Suppressor macrophage (primary cell): Measurements from ENCODE around the gene COL15A1.

Source experiments
- DNase-seq, 4 experiments: peaks; one replicate each; pipeline ENCODE4 v3.0.0-alpha.2; 2020 to 2022

The COL15A1 gene

DNA sequence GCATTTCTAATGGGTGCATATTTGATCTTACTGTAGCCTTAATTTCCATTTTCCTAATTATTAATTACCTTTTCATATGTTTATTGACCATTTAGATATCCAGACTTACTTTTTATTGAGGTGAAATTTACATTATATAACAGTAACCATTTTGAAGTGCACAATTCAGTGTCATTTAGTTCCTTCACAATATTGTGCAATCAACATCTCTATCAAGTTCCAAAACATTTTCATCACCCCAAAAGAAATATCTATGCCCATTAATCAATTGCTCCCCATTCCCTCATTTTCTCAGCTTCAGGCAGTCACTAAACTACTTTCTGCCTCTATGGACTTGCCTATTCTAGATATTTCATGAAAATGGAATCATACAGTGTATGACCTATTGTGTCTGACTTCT lies 5.9 kb downstream of the COL15A1 start:
- DNase-seq = no peak

GRCh38 chr9:98950262-98950661 lies 6.6 kb downstream of the COL15A1 start:
- DNase-seq = no peak

DNA sequence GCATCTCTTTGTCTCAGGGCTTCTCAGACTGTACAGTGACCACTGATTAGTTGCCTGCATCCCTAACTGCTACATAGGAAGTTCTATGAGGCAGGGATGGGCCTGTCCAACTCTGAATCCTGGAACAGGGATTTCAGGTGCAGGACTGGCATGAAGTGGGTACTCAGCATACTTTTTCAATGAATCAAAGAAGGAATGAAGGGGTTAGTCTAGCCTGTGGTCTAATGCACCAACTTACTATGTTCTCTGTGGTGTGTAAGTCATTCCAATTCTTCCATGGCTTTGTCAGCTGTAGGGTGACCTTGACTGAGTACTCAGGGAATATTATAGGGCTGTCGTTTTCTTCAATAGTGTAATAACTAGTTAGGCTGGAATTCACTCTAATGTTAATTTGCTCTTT lies 8.3 kb downstream of the COL15A1 start:
- DNase-seq = no peak

DNA sequence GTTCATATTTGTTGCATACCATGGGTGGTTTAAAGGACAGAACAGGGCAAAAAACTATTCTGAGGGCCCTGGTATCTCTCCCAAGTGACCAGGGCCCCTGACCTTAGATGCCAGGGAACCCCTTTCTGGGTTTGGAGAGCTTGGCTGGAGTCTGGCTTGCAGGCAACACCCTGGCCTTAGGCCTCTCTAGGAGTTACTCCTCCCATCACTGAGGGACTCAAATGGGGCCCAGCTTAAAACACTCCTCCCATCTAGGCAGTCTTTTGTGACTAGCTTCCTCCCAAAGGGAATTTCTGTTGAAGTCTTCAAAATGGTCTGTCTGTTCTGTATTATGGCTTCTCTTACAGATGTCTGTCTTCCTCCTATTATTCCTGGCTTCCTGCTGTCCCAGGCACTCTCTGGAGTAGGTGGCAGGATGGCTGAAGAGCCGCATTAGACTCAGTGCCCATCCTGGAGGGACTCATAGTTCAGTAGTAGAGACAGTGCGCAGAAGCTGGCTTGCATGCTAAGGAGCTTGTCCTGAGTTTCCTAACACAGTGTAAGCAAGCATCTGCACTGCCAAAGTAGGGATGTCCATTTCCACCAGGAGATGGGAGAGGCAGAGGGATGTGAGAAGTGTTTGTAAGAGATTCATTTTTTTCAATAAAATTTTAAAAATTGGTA lies 10.0 kb downstream of the COL15A1 start:
- no peak for DNase-seq

- no peak for DNase-seq
Observed at GRCh38 chr9:98954244-98954610, 10.5 kb downstream of the COL15A1 start.

DNA sequence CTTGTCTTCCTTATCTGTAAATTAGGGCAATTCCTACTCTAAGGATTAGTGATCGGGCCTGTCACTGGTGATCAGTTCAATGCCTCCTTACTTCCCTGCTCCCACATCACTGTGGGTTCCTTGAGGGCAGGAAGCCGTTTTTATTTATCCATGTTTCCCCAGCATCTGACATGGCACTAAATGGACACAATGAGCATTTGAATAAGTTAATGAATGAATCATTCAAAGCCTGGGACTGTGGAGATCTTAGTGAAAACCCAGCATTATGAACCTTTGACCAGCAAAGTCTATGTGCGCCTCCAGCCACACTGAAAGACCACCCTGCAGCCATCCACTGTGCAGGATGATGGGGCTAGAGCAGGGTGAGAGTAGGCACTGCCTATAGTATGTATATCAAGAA lies 11.6 kb downstream of the COL15A1 start:
- DNase-seq = no peak

- no peak for DNase-seq
Observed at GRCh38 chr9:98957826-98958225, 14.1 kb downstream of the COL15A1 start.

DNA sequence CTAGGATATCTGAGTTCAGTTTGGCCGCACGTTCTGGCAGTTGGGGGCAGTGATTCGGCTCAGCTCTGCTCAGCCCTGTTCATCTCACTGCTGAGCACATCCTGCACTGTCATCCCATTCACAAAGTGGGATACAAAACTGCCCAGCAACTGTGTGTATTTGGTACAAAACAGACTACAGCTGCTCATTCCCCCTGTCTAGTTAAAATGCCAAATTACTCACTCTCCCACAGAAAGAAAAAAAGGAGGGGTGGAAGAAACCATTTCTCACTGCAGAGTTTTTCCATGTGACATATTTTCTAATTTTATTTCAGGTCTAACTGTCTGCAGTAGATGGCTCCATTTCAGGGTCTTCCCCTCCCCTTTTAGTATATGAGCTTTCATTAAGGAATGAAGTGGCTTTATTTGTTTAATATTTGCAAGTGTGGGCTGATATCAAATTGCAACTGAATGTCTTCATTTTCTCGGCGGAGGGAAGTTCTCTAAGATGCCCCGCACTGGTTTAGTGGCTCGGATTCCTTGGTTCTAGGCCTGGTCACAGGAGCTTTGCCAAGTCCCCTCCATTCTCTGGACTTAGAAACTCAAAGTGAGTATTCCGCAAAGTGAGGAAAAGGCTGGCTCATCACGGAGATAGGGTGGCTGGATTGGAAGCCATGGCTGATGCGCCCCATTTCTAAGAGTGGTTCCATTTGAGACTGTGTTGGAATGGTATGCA lies 14.7 kb downstream of the COL15A1 start:
- DNase-seq = no peak

DNA sequence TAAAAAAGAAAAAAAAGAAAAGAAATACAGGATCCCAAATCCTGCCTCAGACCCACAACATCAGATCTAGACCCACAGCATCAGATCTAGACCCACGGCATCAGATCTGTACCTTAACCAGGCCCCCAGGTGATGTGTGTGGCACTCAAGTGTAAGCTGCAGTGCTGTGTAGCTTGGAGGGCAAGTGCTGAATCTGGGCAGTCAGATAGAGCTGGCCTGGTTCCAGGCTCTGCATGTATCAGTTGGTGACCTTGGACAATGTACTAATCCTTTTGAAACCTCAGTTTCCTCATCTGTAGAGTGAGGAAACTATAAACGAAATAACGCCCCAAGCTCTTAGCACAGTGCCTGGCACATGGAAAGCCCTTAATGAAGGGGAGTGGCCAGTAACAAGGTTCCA lies 16.7 kb downstream of the COL15A1 start:
- no peak for DNase-seq

- no peak for DNase-seq
Observed at GRCh38 chr9:98961513-98962180, 17.9 kb downstream of the COL15A1 start.

DNA sequence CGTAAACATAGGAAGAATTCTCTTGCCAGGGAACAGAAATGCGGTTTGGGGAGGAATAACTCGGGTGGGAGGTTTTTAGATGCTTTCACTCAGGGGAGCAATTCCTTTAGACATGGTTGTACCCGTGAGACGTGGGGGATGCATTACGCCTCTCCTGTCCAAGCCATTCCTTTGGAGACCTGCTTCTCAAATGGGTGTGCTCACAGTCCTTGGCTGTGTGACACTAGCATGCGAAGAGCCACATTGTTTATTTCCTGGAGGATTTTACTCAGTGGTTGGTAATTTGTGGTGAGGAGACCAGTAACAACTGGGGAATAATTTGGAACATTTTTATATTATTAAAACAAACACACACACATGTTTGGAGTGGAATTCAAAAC lies 18.5 kb downstream of the COL15A1 start:
- DNase-seq = no peak

- no peak for DNase-seq
Observed at GRCh38 chr9:98962861-98963260, 19.2 kb downstream of the COL15A1 start.

GRCh38 chr9:98964201-98964600 lies 20.5 kb downstream of the COL15A1 start:
- no peak for DNase-seq

DNA sequence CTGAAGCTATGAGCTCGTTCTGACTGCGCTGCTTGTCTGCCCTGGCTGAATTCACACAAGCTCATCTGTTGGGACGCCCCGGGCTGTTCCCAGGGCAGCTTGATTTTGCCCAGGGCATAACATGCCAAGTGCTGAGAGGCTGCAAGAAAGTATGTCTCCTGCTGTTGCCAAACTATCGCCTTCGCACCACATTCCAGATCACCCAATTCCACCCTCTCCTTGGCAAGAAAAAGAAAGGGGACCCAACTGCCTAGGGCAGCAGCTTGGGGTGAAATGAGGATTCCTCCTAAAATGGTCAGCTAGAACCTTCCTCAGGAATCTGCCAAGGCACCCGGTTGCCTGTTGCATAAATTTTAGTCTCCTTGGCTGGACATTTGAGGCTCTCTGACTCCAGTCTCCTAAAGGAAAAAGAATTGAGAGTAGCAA lies 21.2 kb downstream of the COL15A1 start:
- no peak for DNase-seq

GRCh38 chr9:98966676-98967075 lies 23.0 kb downstream of the COL15A1 start:
- no peak for DNase-seq

GRCh38 chr9:98967257-98967656 lies 23.6 kb downstream of the COL15A1 start:
- DNase-seq = no peak

DNA sequence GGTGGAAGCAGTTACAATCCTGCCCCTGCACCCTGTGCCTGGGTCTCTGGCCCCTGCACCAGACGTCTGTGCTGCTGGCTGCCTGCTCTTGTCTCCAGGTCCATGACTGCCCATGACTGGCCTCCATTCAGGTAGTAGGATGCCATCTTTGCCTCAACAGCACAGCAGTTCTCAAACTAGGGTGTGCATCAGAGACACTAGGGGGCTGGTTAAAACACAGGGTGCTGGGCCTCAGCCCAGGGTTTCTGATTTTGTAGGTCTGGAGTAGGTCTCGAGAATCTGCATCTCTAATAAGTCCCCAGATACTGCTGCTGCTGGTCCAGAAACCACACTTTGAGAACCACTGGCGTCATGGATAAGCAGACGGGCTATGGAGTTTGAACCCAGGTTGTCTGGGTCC lies 24.0 kb downstream of the COL15A1 start:
- DNase-seq = no peak

DNA sequence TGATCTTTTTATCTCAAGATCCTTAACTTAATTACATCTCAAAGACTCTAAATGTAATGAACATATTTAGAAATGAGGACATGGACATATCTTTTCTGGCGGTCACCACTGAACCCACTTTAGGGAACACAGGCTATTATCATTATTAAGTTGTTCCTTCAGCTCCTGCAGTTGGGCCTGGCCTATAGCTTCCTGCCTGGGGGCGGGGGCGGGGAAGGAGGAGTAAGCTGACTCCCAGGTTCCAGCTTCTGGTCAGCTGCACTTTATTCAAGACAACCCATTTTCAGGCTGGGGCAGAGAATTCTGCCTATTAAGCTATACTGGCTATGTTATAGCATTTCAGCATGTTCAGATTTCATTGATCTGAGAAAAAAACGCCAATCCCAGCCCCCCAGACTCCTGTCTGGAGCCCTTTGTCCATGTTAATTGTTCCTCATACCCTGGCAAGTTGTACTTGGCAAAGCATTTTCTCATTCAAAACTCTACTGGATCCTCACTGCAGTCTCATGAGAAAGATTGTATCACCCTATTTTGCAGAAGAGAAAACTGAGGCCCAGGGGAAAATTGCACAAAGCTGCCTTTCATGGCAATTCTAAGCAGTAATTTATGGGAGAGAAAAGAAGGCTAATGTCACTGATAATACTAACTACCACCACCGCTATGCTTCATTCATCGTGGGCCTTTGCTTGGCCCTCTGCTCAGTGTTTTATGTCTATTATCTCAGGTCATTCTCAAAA lies 25.1 kb downstream of the COL15A1 start:
- peak in 1 of 4 experiments; percentile 28 for DNase-seq

DNA sequence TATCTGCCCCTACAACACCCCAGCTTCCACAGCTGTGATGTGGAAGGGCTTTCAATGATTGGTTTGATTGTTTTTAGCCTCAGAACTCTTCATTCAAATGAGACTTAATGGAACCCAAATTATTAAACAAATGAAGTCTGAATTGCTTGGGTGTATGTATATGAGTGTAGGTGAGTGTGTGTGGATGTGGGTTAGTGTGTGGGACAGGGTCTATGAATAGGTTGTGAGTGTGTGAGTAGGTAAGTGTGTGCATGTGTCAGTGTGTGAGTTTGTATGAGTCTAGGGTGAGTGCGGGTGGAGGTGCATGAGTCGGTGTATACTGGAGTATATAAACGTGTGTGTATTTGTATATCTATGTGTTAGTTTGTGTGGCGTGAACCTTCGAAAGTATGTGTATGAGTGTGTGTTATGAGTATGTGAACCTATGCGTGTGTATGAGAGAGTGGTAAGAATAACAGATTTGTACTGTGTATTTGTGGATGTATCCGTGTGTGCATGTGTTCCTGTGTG lies 26.9 kb downstream of the COL15A1 start:
- no peak for DNase-seq

DNA sequence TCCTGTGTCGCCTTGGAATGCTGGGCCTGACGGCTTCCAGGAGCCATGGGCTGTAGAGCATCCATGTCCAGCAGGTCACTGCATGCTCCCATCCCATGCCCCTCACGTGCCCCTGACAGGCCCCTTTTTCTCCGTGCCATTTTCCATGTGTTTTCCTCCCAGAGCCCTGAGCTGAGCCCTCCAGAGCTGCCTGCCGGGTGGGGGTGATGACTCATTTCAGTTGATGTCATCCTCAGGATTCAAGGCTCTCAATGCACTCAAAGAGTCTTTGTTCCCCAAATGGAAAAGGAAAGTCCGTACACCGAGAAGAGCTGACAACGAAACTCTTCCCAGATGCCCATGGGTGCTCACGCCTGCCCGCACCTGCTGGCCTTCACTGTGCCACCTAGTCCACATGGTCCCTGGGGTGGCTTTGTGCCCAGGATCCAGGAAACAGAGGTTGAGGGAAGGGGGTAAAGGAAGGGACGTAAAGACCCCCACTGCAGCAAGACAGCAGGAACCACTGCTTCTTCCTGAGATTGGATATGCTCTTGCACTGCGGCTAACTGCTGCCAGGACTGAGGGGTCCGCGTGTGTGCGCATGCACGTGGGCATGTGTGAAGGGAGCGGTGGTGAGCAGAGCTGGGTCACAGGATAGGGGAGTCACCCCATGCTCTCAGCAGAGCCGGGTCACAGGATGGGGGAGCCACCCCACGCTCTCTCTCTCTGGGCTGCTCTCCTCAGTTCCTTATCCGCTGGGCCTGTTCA lies 27.6 kb downstream of the COL15A1 start:
- DNase-seq = peak; percentile 18 to 49 (median 44)

DNA sequence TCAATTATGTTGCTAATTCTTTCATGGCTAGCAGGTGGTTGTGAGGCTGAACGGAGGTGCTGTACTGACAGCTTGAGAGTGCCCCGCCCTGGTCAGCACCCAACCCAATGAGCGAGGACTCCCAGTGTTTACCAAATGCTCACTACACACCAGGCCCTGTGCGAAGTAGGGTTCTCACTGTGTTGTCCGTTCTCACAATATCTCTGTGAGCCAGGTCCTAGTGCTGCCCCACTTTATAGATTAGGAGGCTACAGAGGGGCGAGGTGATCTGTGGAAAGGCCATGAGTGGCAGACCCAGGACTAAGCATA lies 28.2 kb downstream of the COL15A1 start:
- no peak for DNase-seq

GRCh38 chr9:98972716-98973115 lies 29.0 kb downstream of the COL15A1 start:
- DNase-seq = no peak

- no peak for DNase-seq
Observed at GRCh38 chr9:98973171-98973570, 29.5 kb downstream of the COL15A1 start.
